GM12875 (cell line): Measurements from ENCODE around the gene PRLH.

ENCODE experiments used
- H3K4me3 ChIP-seq: one replicate; pipeline ENCODE4 v1.5.1; 2011; ENCODE audit warnings: low read depth, low read length, control low read depth
- TF ChIP-seq, protein P1 (sequence below): IDR thresholded peaks from 2 replicates; pipeline ENCODE4 v1.5.1; 2011; ENCODE audit warnings: low read depth, mild to moderate bottlenecking, control low read depth, inconsistent platforms, low read length, moderate library complexity, borderline replicate concordance; ENCODE audit not compliant: insufficient read depth

PRLH gene

DNA sequence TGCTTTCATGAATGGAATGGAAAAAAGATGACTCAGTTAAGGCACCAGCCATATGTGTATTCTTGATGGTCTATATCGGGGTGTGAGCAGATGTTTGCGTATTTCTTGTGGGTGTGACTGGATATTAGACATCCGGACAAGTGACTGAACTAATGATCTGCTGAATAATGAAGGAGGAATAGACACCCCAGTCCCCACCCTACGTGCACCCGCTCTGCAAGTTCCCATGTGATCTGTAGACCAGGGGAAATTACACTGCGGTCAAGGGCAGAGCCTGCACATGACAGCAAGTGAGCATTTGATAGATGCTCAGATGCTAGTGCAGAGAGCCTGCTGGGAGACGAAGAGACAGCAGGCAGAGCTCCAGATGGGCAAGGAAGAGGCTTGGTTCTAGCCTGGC is 12.4 kb upstream of the PRLH start:
- TF ChIP-seq, protein P1, sequence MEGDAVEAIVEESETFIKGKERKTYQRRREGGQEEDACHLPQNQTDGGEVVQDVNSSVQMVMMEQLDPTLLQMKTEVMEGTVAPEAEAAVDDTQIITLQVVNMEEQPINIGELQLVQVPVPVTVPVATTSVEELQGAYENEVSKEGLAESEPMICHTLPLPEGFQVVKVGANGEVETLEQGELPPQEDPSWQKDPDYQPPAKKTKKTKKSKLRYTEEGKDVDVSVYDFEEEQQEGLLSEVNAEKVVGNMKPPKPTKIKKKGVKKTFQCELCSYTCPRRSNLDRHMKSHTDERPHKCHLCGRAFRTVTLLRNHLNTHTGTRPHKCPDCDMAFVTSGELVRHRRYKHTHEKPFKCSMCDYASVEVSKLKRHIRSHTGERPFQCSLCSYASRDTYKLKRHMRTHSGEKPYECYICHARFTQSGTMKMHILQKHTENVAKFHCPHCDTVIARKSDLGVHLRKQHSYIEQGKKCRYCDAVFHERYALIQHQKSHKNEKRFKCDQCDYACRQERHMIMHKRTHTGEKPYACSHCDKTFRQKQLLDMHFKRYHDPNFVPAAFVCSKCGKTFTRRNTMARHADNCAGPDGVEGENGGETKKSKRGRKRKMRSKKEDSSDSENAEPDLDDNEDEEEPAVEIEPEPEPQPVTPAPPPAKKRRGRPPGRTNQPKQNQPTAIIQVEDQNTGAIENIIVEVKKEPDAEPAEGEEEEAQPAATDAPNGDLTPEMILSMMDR, result no peak

DNA sequence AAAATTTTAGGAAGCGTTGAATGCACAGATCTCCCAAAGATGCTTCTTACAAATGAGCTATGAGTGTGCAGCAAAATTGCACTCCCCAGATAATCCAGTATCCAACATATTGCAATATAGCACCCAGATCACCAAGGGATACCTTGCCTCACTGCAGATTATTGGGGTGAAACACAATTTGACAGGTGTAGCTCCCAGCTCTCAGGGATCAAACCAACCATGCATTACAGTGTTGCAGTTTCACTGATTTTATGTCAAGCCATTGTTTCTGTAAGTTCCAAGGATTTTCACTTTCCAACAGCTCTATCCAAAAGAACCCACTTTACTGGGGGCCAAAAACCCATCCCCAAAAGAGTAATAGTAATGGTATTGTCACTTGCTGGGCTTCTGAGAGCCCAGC is 10.8 kb upstream of the PRLH start:
- H3K4me3 ChIP-seq, result no peak overlapping the region
- TF ChIP-seq, protein P1, result no peak

More for the DNA sequence above, 12.4 kb upstream of the PRLH start:
- no peak overlapping the region for H3K4me3 ChIP-seq

DNA sequence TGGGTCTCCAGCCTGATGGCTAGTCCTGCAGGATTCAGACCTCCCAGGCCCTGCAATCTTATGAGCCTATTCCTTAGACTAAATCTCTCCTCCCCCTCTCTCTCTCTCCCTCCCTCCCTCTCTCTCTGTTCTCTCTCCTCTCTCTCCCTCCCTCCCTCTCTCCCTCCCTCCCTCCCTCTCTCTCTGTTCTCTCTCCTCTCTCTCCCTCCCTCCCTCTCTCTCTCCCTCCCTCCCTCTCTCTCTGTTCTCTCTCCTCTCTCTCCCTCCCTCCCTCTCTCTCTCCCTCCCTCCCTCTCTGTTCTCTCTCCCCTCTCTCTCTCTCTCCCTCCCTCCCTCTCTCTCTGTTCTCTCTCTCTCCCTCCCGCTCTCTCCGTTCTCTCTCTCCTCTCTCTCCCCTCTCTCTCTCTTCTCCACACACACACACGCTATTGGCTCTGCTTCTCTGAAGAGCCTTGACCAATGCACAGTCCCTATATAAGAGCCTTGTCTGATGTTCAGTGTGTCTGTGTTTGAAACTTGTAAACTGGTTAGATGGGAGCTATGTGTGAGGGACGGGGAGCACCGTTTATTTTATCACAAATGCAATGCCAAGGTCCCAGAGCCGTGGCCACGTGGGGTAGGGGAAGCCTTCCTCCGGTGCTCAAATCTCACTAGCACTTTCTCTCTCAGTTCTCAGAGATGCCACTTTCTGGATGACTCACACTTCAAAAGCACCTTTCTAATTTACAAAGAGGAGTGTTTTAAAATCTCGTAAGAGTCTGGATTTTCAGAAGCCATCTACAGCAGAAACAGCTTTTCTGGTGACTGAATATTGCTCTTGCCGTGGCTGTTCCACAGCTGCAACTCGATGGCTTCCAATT is 9.4 kb upstream of the PRLH start:
- H3K4me3 ChIP-seq, result no peak overlapping the region
- TF ChIP-seq, protein P1, result no peak

DNA sequence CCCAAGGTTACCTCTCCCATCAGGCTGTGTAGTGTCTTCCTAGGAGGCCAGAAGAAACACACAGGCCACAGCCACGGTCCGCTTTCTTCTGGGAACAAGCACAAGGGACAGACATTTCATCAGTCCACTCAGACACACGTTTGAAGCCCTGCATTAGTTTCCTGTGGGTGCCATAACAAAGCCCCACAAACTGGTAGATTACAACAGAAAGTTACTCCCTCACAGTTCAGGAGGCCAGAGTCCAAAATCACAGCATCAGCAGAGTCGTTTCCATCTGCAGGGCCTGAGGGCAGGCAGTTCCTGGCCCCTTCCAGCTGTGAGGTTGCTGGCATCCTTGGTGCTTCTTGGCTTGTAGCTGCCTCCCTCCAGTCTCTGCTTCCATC is 8.8 kb upstream of the PRLH start:
- no peak overlapping the region for H3K4me3 ChIP-seq
- TF ChIP-seq, protein P1, result no peak

DNA sequence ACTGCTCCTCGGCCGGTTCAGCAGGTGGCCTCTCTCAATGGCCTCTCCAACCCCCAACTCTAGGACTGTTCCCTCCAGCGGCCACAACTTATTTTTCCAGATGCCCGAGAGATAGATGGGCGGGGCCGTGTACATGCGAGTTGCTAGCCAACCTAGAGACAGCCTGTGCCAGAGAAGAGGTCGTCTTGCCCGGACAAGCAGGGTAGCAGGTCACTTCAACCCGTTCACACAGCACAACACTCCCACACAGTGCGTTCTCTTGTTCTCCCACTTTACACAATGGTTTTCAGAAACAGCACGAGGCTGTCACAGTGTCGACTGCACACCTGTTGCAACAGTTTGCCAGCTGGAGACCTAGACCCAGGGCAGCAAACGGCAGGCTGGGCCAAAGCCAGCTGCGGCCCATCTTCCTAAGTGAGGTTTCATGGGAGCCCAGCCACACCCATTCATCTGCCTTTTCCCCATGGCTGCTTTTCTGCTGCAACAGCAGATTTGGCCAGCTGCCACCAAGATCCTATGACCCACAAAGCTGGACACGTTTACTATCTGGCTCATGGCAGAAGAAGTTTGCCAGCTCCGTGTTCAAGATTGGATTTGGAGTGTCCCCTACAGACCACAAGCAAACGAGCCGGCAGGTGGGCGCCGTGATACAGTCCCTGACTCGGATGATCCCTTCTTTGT is 7.3 kb upstream of the PRLH start:
- no peak overlapping the region for H3K4me3 ChIP-seq
- TF ChIP-seq, protein P1, result no peak

DNA sequence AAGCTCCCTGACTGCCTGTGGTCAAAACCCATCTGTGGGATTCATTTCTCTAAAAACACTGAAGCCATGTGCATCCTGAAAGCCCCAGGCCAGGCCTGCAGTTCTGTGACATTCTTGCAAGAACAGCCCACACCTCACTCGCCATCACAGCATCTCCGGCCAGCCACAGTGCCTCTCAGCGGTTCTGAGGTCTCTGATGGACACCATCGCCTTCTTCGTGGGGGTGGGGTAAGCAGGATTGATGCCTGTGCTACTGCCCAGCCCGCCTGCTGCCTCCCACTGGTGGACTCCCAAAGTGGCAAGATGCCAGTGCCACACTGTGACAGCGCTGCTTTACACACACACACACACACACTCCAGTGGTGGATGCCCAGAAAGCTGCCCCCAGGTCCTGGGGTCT is 5.2 kb upstream of the PRLH start:
- TF ChIP-seq, protein P1, result no peak
- H3K4me3 ChIP-seq, result no peak overlapping the region

DNA sequence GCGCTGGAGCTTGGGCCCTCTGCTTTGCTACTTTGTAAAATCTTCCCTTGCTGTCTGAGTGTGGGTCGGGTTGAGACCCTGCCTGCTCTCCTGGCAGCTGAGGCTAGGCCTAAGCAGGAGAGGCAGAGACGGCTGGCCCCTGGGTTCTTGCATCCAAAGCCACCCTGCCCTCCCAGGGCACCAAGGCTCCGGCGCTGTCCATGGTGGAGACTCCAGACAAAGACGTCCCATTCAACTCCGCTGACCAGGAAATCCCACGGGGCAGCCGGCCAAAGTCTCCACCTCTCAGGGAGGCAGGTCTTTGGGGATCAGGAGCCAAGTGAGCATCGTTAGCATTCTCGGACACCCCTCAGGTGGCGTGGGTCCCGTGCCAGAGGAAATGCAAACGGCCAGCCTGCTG is 2.6 kb upstream of the PRLH start:
- H3K4me3 ChIP-seq, result no peak overlapping the region
- TF ChIP-seq, protein P1, result no peak
